HG03469 (cell line): Measurements from ENCODE around the gene C16orf87.
"Not testable (repeated sequence)": the region's sequence is repeated elsewhere in the genome, so short reads cannot be mapped to it uniquely, and the experiment has no call there.

Source experiments
- ATAC-seq: cut with Tn5 transposase; IDR thresholded peaks from one replicate; pipeline ENCODE4 v1.9.1; 2021; ENCODE audit warnings: mild to moderate bottlenecking, moderate library complexity, moderate number of reproducible peaks; ENCODE audit not compliant: unreplicated experiment

C16orf87 gene

GRCh38 chr16:46830902-46831647 is at the start of gene C16orf87:
Gene C16orf87 (minus strand): TSS chr16:46831180. CDS start chr16:46831149, 31 bp downstream.
- ATAC-seq: peak; percentile 93

- no peak for ATAC-seq
These were observed 44.3 kb upstream of the C16orf87 start for GRCh38 chr16:46875243-46875642.

- no peak for ATAC-seq
These were observed 42.2 kb upstream of the C16orf87 start for GRCh38 chr16:46873201-46873600.

GRCh38 chr16:46871597-46871996 is 40.6 kb upstream of the C16orf87 start:
- ATAC-seq: no peak

- ATAC-seq: not testable (repeated sequence)
These were observed 37.9 kb upstream of the C16orf87 start for GRCh38 chr16:46868891-46869290.

GRCh38 chr16:46867486-46867885 is 36.5 kb upstream of the C16orf87 start:
- ATAC-seq: not testable (repeated sequence)

GRCh38 chr16:46866286-46866685 is 35.3 kb upstream of the C16orf87 start:
- no peak for ATAC-seq

GRCh38 chr16:46862555-46863447 is 31.8 kb upstream of the C16orf87 start:
- no peak for ATAC-seq

GRCh38 chr16:46859719-46860152 is 28.8 kb upstream of the C16orf87 start:
- no peak for ATAC-seq

- no peak for ATAC-seq
These were observed 27.2 kb upstream of the C16orf87 start for GRCh38 chr16:46858151-46858550.

- ATAC-seq: no peak
These were observed 26.5 kb upstream of the C16orf87 start for GRCh38 chr16:46857368-46857945.

- ATAC-seq: no peak
These were observed 24.4 kb upstream of the C16orf87 start for GRCh38 chr16:46855389-46855788.

GRCh38 chr16:46854846-46855245 is 23.9 kb upstream of the C16orf87 start:
- ATAC-seq: no peak

GRCh38 chr16:46853713-46854443 is 22.9 kb upstream of the C16orf87 start:
- ATAC-seq: no peak

- no peak for ATAC-seq
These were observed 21.1 kb upstream of the C16orf87 start for GRCh38 chr16:46852130-46852529.

- no peak for ATAC-seq
These were observed 19.9 kb upstream of the C16orf87 start for GRCh38 chr16:46850619-46851555.

GRCh38 chr16:46848768-46849764 is 18.1 kb upstream of the C16orf87 start:
- no peak for ATAC-seq

- no peak for ATAC-seq
These were observed 15.0 kb upstream of the C16orf87 start for GRCh38 chr16:46845952-46846351.
